Measurements from ENCODE around the gene ZG16.

ZG16 gene

GRCh38 chr16:29820271-29820701 lies 42.2 kb downstream of the ZG16 start, which contains the start of gene MVP:
Gene MVP, plus strand, starts transcription at chr16:29820462. Its CDS starts 10,088 bp downstream, at chr16:29830550.
- DNase-seq (ENCODE audit: low read depth in 2 of 2, low spot score in 1 of 2): no peak

GRCh38 chr16:29820730-29821642 lies 42.9 kb downstream of the ZG16 start:
- no peak for DNase-seq (ENCODE audit: low read depth in 2 of 2, low spot score in 1 of 2)

- DNase-seq (ENCODE audit: low read depth in 2 of 2, low spot score in 1 of 2): no peak
These were observed 43.6 kb downstream of the ZG16 start for GRCh38 chr16:29821643-29822115.

- no peak for DNase-seq (ENCODE audit: low read depth in 2 of 2, low spot score in 1 of 2)
These were observed 46.6 kb downstream of the ZG16 start for GRCh38 chr16:29824589-29825144.

GRCh38 chr16:29825145-29826044 lies 47.3 kb downstream of the ZG16 start:
- DNase-seq (ENCODE audit: low read depth in 2 of 2, low spot score in 1 of 2): no peak

- no peak for DNase-seq (ENCODE audit: low read depth in 2 of 2, low spot score in 1 of 2)
These were observed 48.3 kb downstream of the ZG16 start for GRCh38 chr16:29826342-29826695.

- no peak for DNase-seq (ENCODE audit: low read depth in 2 of 2, low spot score in 1 of 2)
These were observed 52.7 kb downstream of the ZG16 start for GRCh38 chr16:29830774-29831173.

GRCh38 chr16:29831490-29831889 lies 53.4 kb downstream of the ZG16 start:
- no peak for DNase-seq (ENCODE audit: low read depth in 2 of 2, low spot score in 1 of 2)
